ENCODE data around the gene ZNF484. TPM values are rescaled to one million over a fixed set of nuclear protein-coding genes. Genes with fewer than 3 reads are reported as not detected.
"Not testable (repeated sequence)": the region's sequence is repeated elsewhere in the genome, so short reads cannot be mapped to it uniquely, and the experiment has no call there.

The ZNF484 gene
- total and polyA plus RNA-seq, 2 donors from 2014 or later = 1.9 to 13.5 TPM

DNA sequence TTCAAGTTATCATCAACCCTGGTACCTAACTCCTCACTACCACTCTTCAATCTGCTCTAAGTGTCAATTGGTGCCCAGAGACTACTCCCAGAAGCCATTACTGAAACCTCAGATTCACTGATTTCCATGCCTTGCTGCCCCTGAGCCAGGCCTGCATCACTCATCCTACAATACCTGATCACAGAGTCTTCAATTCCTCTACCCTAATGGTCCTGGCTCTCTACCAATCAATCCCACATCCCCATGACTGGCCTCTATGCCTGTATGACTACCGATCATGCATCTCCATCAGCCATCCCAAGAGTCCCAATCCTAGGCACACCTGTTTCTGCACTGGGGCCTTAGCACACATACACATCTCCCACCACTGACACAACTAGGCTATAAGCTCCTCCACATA lies 2.5 kb downstream of the ZNF484 start:
- no peaks in the 10 kb centered on the region for H3K36me3 ChIP-seq (ENCODE audit: control insufficient read depth in 2 of 3, insufficient read depth in 3 of 3, low read length in 3 of 3)
- H3K4me3 ChIP-seq (ENCODE audit: low read length in 3 of 3) = no peak overlapping the region
- H3K27me3 ChIP-seq (ENCODE audit: control insufficient read depth, insufficient read depth, low read length) = no peaks in the 10 kb centered on the region
- DNase-seq = no peak
- FAIRE-seq = no peak
- intact Hi-C loops (cut with DNase I) = no loop called here
- H3K9ac ChIP-seq (ENCODE audit: low read length in 3 of 3) = no peak overlapping the region
- TF ChIP-seq, protein P1, sequence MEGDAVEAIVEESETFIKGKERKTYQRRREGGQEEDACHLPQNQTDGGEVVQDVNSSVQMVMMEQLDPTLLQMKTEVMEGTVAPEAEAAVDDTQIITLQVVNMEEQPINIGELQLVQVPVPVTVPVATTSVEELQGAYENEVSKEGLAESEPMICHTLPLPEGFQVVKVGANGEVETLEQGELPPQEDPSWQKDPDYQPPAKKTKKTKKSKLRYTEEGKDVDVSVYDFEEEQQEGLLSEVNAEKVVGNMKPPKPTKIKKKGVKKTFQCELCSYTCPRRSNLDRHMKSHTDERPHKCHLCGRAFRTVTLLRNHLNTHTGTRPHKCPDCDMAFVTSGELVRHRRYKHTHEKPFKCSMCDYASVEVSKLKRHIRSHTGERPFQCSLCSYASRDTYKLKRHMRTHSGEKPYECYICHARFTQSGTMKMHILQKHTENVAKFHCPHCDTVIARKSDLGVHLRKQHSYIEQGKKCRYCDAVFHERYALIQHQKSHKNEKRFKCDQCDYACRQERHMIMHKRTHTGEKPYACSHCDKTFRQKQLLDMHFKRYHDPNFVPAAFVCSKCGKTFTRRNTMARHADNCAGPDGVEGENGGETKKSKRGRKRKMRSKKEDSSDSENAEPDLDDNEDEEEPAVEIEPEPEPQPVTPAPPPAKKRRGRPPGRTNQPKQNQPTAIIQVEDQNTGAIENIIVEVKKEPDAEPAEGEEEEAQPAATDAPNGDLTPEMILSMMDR (IDR thresholded peaks at IDR 0.05; ENCODE audit: borderline replicate concordance, extremely low read depth, insufficient read depth) = no peak
- no peak overlapping the region for H3K27ac ChIP-seq (ENCODE audit: low read depth in 2 of 2, low read length in 2 of 2)
- H3K9me3 ChIP-seq (ENCODE audit: control insufficient read depth in 2 of 3, insufficient read depth in 1 of 3, low read length in 3 of 3) = no peaks in the 10 kb centered on the region
- no peaks in the 10 kb centered on the region for H3K4me1 ChIP-seq (ENCODE audit: control insufficient read depth in 2 of 3, insufficient read depth in 2 of 3, low read depth in 1 of 3, low read length in 3 of 3)

DNA sequence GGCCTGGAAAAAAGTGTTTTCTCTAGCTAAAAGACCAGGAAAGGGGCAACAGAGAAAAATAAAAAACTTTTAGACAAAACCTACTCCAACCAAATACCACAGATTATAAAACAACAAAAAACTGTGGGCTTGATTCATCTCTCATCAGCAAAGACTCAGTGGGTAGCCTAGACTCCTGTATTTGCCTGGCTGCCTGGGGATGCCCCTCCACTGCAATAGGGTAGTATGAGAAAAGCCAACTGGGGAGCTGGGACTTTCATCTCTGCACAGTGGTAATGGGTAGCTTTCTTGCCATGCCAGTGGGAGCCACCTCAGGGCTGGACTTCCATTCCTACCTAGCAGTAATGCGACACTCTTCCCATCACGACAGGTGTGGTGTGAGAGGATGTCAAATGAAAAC lies 7.5 kb downstream of the ZNF484 start:
- no peak for FAIRE-seq
- Histone ChIP-seq H3K27me3 (ENCODE audit: control insufficient read depth, insufficient read depth, low read length) (no peaks in the 10 kb centered on the region), H3K36me3 (ENCODE audit: control insufficient read depth in 2 of 3, insufficient read depth in 3 of 3, low read length in 3 of 3) (peaks cover 0 to 6% (median 0%) of the 10 kb centered on the region in 3 donors)

DNA sequence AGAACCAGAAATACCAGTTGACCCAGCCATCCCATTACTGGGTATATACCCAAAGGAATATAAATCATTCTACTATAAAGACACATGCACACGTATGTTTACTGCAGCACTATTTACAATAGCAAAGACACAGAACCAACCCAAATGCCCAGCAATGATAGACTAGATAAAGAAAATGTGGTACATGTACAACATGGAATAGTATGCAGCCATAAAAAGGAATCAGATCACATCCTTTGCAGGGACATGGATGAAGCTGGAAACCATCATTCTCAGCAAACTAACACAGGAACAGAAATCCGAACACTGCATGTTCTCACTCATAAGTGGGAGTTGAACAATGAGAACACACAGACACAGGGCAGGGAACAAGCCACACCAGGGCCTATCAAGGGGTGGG lies 11.2 kb downstream of the ZNF484 start:
- H3K9me3 ChIP-seq (ENCODE audit: control insufficient read depth in 2 of 3, insufficient read depth in 1 of 3, low read length in 3 of 3); H3K9ac ChIP-seq (ENCODE audit: low read length in 3 of 3); H3K36me3 ChIP-seq (ENCODE audit: control insufficient read depth in 2 of 3, insufficient read depth in 3 of 3, low read length in 3 of 3); FAIRE-seq; DNase-seq; H3K4me1 ChIP-seq (ENCODE audit: control insufficient read depth in 2 of 3, insufficient read depth in 2 of 3, low read depth in 1 of 3, low read length in 3 of 3); intact Hi-C loops (cut with DNase I); H3K27ac ChIP-seq (ENCODE audit: low read depth in 2 of 2, low read length in 2 of 2); H3K27me3 ChIP-seq (ENCODE audit: control insufficient read depth, insufficient read depth, low read length); H3K4me3 ChIP-seq (ENCODE audit: low read length in 3 of 3): not testable (repeated sequence)

More for the DNA sequence above, 7.5 kb downstream of the ZNF484 start:
- Histone ChIP-seq H3K4me1 (ENCODE audit: control insufficient read depth in 2 of 3, insufficient read depth in 2 of 3, low read depth in 1 of 3, low read length in 3 of 3) (no peaks in the 10 kb centered on the region), H3K4me3 (ENCODE audit: low read length in 3 of 3) (no peak overlapping the region), H3K9me3 (ENCODE audit: control insufficient read depth in 2 of 3, insufficient read depth in 1 of 3, low read length in 3 of 3) (no peaks in the 10 kb centered on the region), H3K9ac (ENCODE audit: low read length in 3 of 3) (no peak overlapping the region), H3K27ac (ENCODE audit: low read depth in 2 of 2, low read length in 2 of 2) (no peak overlapping the region)
- no peak for DNase-seq
- intact Hi-C loops (cut with DNase I) = no loop called here
- TF ChIP-seq, protein P1 (IDR thresholded peaks at IDR 0.05; ENCODE audit: borderline replicate concordance, extremely low read depth, insufficient read depth) = no peak

DNA sequence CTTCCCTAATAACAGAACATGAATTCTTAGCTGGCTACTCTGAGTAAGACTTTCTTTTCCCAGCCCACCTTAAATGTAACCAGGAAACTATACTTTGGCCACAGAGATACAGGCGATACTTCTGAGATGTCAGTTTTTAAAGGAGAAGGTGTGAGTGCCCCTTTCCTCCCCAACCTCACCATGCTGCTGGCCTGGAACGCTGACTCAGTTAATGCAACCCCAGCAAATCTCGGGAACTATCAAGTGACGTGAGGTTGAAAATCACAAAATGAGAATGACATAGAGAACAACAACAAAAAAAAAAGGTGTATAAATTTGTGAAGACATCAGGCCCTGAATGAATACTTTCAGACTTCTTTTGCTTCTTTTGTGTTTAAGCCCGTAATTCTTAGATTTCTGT lies 13.7 kb downstream of the ZNF484 start:
- Histone ChIP-seq H3K27me3 (ENCODE audit: control insufficient read depth, insufficient read depth, low read length) (no peaks in the 10 kb centered on the region), H3K27ac (ENCODE audit: low read depth in 2 of 2, low read length in 2 of 2) (no peak overlapping the region), H3K4me3 (ENCODE audit: low read length in 3 of 3) (no peak overlapping the region), H3K9ac (ENCODE audit: low read length in 3 of 3) (no peak overlapping the region), H3K36me3 (ENCODE audit: control insufficient read depth in 2 of 3, insufficient read depth in 3 of 3, low read length in 3 of 3) (peaks cover 2 to 12% (median 6%) of the 10 kb centered on the region in 3 donors), H3K4me1 (ENCODE audit: control insufficient read depth in 2 of 3, insufficient read depth in 2 of 3, low read depth in 1 of 3, low read length in 3 of 3) (no peaks in the 10 kb centered on the region), H3K9me3 (ENCODE audit: control insufficient read depth in 2 of 3, insufficient read depth in 1 of 3, low read length in 3 of 3) (peaks cover 0 to 7% (median 0%) of the 10 kb centered on the region in 3 donors)
- no peak for DNase-seq
- TF ChIP-seq, protein P1 (IDR thresholded peaks at IDR 0.05; ENCODE audit: borderline replicate concordance, extremely low read depth, insufficient read depth) = no peak
- FAIRE-seq = no peak
- intact Hi-C loops (cut with DNase I) = no loop called here
